ENCODE data around the gene RADIL.

DNA sequence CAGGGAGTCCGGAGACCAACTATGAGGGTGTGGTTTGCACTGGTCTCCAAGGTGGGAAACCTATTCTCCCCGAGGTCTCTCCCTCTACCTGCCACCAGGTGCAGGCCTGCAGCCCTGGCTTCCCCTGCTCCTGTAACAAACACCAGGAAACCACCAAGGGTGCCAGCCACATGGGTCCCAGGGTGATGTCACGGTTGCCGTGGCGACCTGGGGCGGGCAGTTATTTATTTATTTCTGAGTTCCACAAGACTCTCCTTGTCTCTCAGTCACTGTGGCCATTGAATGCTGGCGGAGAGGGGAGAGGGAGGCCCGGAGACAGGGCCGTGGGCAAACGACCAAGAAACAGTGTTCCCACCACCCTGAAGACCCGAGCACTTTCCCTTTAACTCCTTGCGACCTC, 48.4 kb upstream of the RADIL start:
- no peak for TF ChIP-seq ZBTB8A (tag by site-specific recombination; IDR thresholded peaks at IDR 0.05)
- TF ChIP-seq, protein P1, sequence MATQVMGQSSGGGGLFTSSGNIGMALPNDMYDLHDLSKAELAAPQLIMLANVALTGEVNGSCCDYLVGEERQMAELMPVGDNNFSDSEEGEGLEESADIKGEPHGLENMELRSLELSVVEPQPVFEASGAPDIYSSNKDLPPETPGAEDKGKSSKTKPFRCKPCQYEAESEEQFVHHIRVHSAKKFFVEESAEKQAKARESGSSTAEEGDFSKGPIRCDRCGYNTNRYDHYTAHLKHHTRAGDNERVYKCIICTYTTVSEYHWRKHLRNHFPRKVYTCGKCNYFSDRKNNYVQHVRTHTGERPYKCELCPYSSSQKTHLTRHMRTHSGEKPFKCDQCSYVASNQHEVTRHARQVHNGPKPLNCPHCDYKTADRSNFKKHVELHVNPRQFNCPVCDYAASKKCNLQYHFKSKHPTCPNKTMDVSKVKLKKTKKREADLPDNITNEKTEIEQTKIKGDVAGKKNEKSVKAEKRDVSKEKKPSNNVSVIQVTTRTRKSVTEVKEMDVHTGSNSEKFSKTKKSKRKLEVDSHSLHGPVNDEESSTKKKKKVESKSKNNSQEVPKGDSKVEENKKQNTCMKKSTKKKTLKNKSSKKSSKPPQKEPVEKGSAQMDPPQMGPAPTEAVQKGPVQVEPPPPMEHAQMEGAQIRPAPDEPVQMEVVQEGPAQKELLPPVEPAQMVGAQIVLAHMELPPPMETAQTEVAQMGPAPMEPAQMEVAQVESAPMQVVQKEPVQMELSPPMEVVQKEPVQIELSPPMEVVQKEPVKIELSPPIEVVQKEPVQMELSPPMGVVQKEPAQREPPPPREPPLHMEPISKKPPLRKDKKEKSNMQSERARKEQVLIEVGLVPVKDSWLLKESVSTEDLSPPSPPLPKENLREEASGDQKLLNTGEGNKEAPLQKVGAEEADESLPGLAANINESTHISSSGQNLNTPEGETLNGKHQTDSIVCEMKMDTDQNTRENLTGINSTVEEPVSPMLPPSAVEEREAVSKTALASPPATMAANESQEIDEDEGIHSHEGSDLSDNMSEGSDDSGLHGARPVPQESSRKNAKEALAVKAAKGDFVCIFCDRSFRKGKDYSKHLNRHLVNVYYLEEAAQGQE (tag by site-specific recombination; IDR thresholded peaks at IDR 0.05), result no peak
- no peak for TF ChIP-seq TCF7L2 (IDR thresholded peaks at IDR 0.05; ENCODE audit: borderline replicate concordance, low read depth, low read length)
- TF ChIP-seq KLF1 (tag by site-specific recombination; IDR thresholded peaks at IDR 0.05), result no peak
- TF ChIP-seq, protein P2, sequence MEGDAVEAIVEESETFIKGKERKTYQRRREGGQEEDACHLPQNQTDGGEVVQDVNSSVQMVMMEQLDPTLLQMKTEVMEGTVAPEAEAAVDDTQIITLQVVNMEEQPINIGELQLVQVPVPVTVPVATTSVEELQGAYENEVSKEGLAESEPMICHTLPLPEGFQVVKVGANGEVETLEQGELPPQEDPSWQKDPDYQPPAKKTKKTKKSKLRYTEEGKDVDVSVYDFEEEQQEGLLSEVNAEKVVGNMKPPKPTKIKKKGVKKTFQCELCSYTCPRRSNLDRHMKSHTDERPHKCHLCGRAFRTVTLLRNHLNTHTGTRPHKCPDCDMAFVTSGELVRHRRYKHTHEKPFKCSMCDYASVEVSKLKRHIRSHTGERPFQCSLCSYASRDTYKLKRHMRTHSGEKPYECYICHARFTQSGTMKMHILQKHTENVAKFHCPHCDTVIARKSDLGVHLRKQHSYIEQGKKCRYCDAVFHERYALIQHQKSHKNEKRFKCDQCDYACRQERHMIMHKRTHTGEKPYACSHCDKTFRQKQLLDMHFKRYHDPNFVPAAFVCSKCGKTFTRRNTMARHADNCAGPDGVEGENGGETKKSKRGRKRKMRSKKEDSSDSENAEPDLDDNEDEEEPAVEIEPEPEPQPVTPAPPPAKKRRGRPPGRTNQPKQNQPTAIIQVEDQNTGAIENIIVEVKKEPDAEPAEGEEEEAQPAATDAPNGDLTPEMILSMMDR (tag by site-specific recombination; IDR thresholded peaks at IDR 0.05), result no peak
- no peak for TF ChIP-seq YY1 (tag by site-specific recombination; IDR thresholded peaks at IDR 0.05)
- no peak for TF ChIP-seq SP2 (tag by site-specific recombination; IDR thresholded peaks at IDR 0.05)
